Neural cell (in vitro differentiated cells): Measurements from ENCODE around the gene GDNF. TPM values are rescaled to one million over a fixed set of nuclear protein-coding genes. Genes with fewer than 3 reads are reported as not detected.

Source experiments
- H2AFZ ChIP-seq: fragments of 200-600, 300-800 bp; sonication (generic), shearing (Covaris generic); 2 replicates; pipeline ENCODE4 v1.6.0; 2014; ENCODE audit warnings: low read depth, mild to moderate bottlenecking, antibody characterized with exemption, low read length, moderate library complexity
- H3F3A ChIP-seq: fragments of 200-600 bp; shearing (Covaris generic); 2 replicates; pipeline ENCODE4 v1.6.1; 2016; ENCODE audit warnings: mild to moderate bottlenecking, moderate library complexity, mixed read lengths, antibody characterized with exemption, low read length; ENCODE audit not compliant: insufficient read depth, poor library complexity, severe bottlenecking
- H3K27ac ChIP-seq: fragments of 200-600, 300-800 bp; sonication (generic), shearing (Covaris generic); 2 replicates; pipeline ENCODE4 v1.5.1; 2014; ENCODE audit warnings: mild to moderate bottlenecking, low read length, moderate library complexity
- H3K27me3 ChIP-seq: fragments of 300-800, 200-600 bp; sonication (generic), shearing (Covaris generic); 2 replicates; pipeline ENCODE4 v1.6.0; 2014; ENCODE audit warnings: mild to moderate bottlenecking, low read depth, low read length, moderate library complexity; ENCODE audit not compliant: insufficient read depth
- H3K36me3 ChIP-seq: fragments of 300-800, 200-600 bp; sonication (generic), shearing (Covaris generic); 2 replicates; pipeline ENCODE4 v1.5.1; 2014; ENCODE audit warnings: mild to moderate bottlenecking, antibody characterized with exemption, low read length, moderate library complexity; ENCODE audit not compliant: insufficient read depth
- H3K4me2 ChIP-seq: fragments of 300-800, 200-600 bp; sonication (generic), shearing (Covaris generic); 2 replicates; pipeline ENCODE4 v1.6.0; 2014; ENCODE audit warnings: mild to moderate bottlenecking, low read length
- H3K4me3 ChIP-seq: fragments of 300-800, 200-600 bp; sonication (generic), shearing (Covaris generic); 2 replicates; pipeline ENCODE4 v1.5.1; 2014; ENCODE audit warnings: mild to moderate bottlenecking, low read length, moderate library complexity
- H3K79me2 ChIP-seq: fragments of 200-600 bp; shearing (Covaris generic); replicated peaks from 2 replicates; pipeline ENCODE4 v1.6.0; 2014; ENCODE audit warnings: mild to moderate bottlenecking, low read length, moderate library complexity; ENCODE audit not compliant: insufficient read depth
- H3K9ac ChIP-seq: fragments of 300-800, 200-600 bp; sonication (generic), shearing (Covaris generic); 2 replicates; pipeline ENCODE4 v1.6.1; 2016; ENCODE audit warnings: mild to moderate bottlenecking, low read length, mixed read lengths
- H3K9me2 ChIP-seq: fragments of 200-600 bp; shearing (Covaris generic); 2 replicates; pipeline ENCODE4 v1.6.1; 2016; ENCODE audit warnings: mild to moderate bottlenecking, low read length, mixed read lengths; ENCODE audit not compliant: insufficient read depth
- H3K9me3 ChIP-seq: fragments of 200-600, 300-800 bp; sonication (generic), shearing (Covaris generic); 2 replicates; pipeline ENCODE4 v1.6.1; 2016; ENCODE audit warnings: mild to moderate bottlenecking, mixed run types, low read length, moderate library complexity, mixed read lengths
- H4K20me1 ChIP-seq: fragments of 200-600 bp; shearing (Covaris generic); 2 replicates; pipeline ENCODE4 v1.6.1; 2016; ENCODE audit warnings: mild to moderate bottlenecking, mixed run types; ENCODE audit not compliant: insufficient read depth
- EP300 ChIP-seq: fragments of 450-650 bp; conservative IDR thresholded peaks from 2 replicates; pipeline ENCODE4 v1.6.1; 2014; ENCODE audit warnings: antibody characterized with exemption, mild to moderate bottlenecking, moderate library complexity; ENCODE audit not compliant: poor library complexity, severe bottlenecking
- EZH2 ChIP-seq: fragments of 200-600, 300-800 bp; shearing (Covaris generic), sonication (generic); IDR thresholded peaks from 2 replicates; pipeline ENCODE4 v1.6.1; 2014; ENCODE audit warnings: antibody characterized with exemption, low read length, borderline replicate concordance, mild to moderate bottlenecking; ENCODE audit not compliant: insufficient read depth, poor library complexity, severe bottlenecking
- MXI1 ChIP-seq: fragments of 450-650 bp; conservative IDR thresholded peaks from 2 replicates; pipeline ENCODE4 v1.6.1; 2014; ENCODE audit warnings: antibody characterized with exemption, mild to moderate bottlenecking; ENCODE audit not compliant: poor library complexity, severe bottlenecking
- POLR2AphosphoS5 ChIP-seq: IDR thresholded peaks from 2 replicates; pipeline ENCODE4 v1.6.1; 2012
- RAD21 ChIP-seq: fragments of 450-650 bp; conservative IDR thresholded peaks from 2 replicates; pipeline ENCODE4 v1.6.1; 2014; ENCODE audit warnings: antibody characterized with exemption, mild to moderate bottlenecking, moderate library complexity
- SMC3 ChIP-seq: fragments of 450-650 bp; conservative IDR thresholded peaks from 2 replicates; pipeline ENCODE4 v1.6.1; 2014; ENCODE audit warnings: antibody characterized with exemption, mild to moderate bottlenecking, moderate library complexity; ENCODE audit not compliant: poor library complexity
- TAF1 ChIP-seq: IDR thresholded peaks from 2 replicates; pipeline ENCODE4 v1.6.1; 2012; ENCODE audit warnings: low read depth
- polyA plus RNA-seq: library from polyadenylated mRNA; depleted of rRNA; stranded (reverse); fragments of >200 nt; gene quantifications from 2 replicates; pipeline ENCODE4 v1.2.3, GENCODE V29; 2014
- TF ChIP-seq, protein P1 (sequence below): IDR thresholded peaks from 2 replicates; pipeline ENCODE4 v1.6.1; 2012; ENCODE audit warnings: borderline replicate concordance
- TF ChIP-seq, protein P2 (sequence below): fragments of 450-650 bp; IDR thresholded peaks from 2 replicates; pipeline ENCODE4 v1.5.1; 2014; ENCODE audit warnings: antibody characterized with exemption, mild to moderate bottlenecking, moderate library complexity; ENCODE audit not compliant: poor library complexity, severe bottlenecking

GDNF gene
- polyA plus RNA-seq, 1 donor from 2014 or later = not detected

DNA sequence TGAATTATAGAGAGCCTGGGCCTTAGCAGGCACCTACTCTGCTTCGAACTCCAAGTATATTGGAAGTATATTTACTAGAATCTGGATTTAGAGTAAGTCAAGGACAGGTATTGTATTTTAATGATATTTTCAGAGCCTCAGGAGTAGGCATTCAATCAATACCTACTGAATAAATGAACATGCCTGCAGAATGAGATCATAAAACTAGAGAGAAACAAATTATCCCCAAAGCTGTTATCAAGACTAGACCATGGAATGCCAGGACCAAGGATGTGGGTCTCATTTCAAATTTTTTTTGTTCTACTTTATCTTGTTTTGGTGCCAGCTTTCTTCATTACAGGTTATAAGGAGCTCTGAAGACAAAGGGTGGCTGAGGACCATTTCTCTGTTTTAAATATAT, 66.0 kb downstream of the GDNF start:
- TF ChIP-seq SMC3 (no peak), EP300 (no peak), EZH2 (no peak), POLR2AphosphoS5 (no peak), MXI1 (no peak), RAD21 (no peak), TAF1 (no peak)
- TF ChIP-seq, protein P1, sequence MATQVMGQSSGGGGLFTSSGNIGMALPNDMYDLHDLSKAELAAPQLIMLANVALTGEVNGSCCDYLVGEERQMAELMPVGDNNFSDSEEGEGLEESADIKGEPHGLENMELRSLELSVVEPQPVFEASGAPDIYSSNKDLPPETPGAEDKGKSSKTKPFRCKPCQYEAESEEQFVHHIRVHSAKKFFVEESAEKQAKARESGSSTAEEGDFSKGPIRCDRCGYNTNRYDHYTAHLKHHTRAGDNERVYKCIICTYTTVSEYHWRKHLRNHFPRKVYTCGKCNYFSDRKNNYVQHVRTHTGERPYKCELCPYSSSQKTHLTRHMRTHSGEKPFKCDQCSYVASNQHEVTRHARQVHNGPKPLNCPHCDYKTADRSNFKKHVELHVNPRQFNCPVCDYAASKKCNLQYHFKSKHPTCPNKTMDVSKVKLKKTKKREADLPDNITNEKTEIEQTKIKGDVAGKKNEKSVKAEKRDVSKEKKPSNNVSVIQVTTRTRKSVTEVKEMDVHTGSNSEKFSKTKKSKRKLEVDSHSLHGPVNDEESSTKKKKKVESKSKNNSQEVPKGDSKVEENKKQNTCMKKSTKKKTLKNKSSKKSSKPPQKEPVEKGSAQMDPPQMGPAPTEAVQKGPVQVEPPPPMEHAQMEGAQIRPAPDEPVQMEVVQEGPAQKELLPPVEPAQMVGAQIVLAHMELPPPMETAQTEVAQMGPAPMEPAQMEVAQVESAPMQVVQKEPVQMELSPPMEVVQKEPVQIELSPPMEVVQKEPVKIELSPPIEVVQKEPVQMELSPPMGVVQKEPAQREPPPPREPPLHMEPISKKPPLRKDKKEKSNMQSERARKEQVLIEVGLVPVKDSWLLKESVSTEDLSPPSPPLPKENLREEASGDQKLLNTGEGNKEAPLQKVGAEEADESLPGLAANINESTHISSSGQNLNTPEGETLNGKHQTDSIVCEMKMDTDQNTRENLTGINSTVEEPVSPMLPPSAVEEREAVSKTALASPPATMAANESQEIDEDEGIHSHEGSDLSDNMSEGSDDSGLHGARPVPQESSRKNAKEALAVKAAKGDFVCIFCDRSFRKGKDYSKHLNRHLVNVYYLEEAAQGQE = no peak
- TF ChIP-seq, protein P2, sequence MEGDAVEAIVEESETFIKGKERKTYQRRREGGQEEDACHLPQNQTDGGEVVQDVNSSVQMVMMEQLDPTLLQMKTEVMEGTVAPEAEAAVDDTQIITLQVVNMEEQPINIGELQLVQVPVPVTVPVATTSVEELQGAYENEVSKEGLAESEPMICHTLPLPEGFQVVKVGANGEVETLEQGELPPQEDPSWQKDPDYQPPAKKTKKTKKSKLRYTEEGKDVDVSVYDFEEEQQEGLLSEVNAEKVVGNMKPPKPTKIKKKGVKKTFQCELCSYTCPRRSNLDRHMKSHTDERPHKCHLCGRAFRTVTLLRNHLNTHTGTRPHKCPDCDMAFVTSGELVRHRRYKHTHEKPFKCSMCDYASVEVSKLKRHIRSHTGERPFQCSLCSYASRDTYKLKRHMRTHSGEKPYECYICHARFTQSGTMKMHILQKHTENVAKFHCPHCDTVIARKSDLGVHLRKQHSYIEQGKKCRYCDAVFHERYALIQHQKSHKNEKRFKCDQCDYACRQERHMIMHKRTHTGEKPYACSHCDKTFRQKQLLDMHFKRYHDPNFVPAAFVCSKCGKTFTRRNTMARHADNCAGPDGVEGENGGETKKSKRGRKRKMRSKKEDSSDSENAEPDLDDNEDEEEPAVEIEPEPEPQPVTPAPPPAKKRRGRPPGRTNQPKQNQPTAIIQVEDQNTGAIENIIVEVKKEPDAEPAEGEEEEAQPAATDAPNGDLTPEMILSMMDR = no peak
- Histone ChIP-seq H4K20me1 (no peaks in the 10 kb centered on the region), H3K27ac (no peak overlapping the region), H3K79me2 (no peaks in the 10 kb centered on the region), H3K9me3 (peaks cover 5% of the 10 kb centered on the region), H3F3A (no peaks in the 10 kb centered on the region), H3K27me3 (no peaks in the 10 kb centered on the region), H3K36me3 (no peaks in the 10 kb centered on the region), H3K9ac (no peak overlapping the region), H3K4me2 (no peak overlapping the region), H3K9me2 (no peaks in the 10 kb centered on the region), H3K4me3 (no peak overlapping the region), H2AFZ (no peak overlapping the region)

DNA sequence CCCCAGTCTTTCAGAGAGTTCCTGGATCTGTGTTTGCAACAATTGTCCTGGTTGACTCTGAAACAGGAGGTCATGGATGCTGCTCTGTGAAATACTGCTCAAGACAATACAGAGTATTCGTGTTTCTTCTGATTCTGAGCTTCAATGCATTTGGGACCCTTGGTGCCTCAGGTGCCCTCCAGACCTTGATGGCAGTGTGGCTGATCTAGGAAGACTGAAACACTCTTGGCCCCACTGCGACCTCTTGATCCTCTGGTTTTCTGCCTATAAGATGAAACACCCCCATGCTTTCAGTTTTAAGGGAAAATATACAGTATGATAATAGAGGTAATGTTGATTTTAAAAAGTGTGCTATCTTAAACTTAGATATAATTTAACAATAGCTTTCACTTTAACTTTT, 67.6 kb downstream of the GDNF start:
- Histone ChIP-seq H3K79me2 (no peaks in the 10 kb centered on the region), H2AFZ (no peak overlapping the region), H3K36me3 (no peaks in the 10 kb centered on the region), H3K4me2 (no peak overlapping the region), H3K27ac (no peak overlapping the region), H4K20me1 (no peaks in the 10 kb centered on the region), H3K9me2 (no peaks in the 10 kb centered on the region), H3K9ac (no peak overlapping the region), H3F3A (no peaks in the 10 kb centered on the region), H3K9me3 (peaks cover 5% of the 10 kb centered on the region), H3K27me3 (no peaks in the 10 kb centered on the region), H3K4me3 (no peak overlapping the region)
- TF ChIP-seq SMC3 (no peak), POLR2AphosphoS5 (no peak), EP300 (no peak), EZH2 (no peak), MXI1 (no peak), RAD21 (no peak)

DNA sequence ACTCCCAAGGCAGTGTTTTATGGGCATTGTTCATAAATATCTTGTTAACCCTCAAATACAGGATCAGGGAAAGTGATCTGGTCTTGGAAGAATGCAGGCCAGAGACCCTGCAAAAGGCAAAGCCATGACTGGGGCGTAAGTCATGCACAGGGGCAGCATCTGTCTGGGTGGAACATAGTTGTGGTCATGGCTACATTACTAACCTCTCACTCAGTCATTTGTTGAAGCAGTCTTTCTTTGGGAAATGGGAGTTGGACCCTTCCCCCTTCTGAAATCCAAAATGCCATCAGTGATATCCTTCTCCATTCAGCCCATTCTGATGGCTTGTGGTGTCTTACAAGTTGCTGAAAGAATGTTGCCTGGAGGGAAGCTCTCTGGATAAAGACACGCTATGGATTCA, 68.1 kb downstream of the GDNF start:
- Histone ChIP-seq H3K4me2 (no peak overlapping the region), H4K20me1 (no peaks in the 10 kb centered on the region), H3K9me3 (peaks cover 5% of the 10 kb centered on the region), H3K27ac (no peak overlapping the region), H3K4me3 (no peak overlapping the region), H2AFZ (no peak overlapping the region), H3K9ac (no peak overlapping the region), H3K9me2 (no peaks in the 10 kb centered on the region), H3K27me3 (no peaks in the 10 kb centered on the region), H3F3A (no peaks in the 10 kb centered on the region), H3K79me2 (no peaks in the 10 kb centered on the region), H3K36me3 (no peaks in the 10 kb centered on the region)
- TF ChIP-seq SMC3 = no peak
- no peak for TF ChIP-seq MXI1
- no peak for TF ChIP-seq TAF1
- TF ChIP-seq EP300 = no peak
- TF ChIP-seq RAD21 = no peak
- no peak for TF ChIP-seq EZH2
- no peak for TF ChIP-seq POLR2AphosphoS5
- TF ChIP-seq, protein P2 = no peak
- TF ChIP-seq, protein P1 = no peak
